AG09319 (cell line): ENCODE measurements around the gene TAB2.

Source experiments
- DNase-seq: peaks from one replicate; pipeline ENCODE4 v3.0.0-alpha.2; 2010; ENCODE audit warnings: low read depth; ENCODE audit errors: extremely low read depth
- TF ChIP-seq, protein P1 (sequence below): IDR thresholded peaks from 2 replicates; pipeline ENCODE4 v1.5.1; 2011; ENCODE audit warnings: low read depth, mild to moderate bottlenecking, inconsistent platforms, low read length, moderate library complexity

The TAB2 gene, protein sequence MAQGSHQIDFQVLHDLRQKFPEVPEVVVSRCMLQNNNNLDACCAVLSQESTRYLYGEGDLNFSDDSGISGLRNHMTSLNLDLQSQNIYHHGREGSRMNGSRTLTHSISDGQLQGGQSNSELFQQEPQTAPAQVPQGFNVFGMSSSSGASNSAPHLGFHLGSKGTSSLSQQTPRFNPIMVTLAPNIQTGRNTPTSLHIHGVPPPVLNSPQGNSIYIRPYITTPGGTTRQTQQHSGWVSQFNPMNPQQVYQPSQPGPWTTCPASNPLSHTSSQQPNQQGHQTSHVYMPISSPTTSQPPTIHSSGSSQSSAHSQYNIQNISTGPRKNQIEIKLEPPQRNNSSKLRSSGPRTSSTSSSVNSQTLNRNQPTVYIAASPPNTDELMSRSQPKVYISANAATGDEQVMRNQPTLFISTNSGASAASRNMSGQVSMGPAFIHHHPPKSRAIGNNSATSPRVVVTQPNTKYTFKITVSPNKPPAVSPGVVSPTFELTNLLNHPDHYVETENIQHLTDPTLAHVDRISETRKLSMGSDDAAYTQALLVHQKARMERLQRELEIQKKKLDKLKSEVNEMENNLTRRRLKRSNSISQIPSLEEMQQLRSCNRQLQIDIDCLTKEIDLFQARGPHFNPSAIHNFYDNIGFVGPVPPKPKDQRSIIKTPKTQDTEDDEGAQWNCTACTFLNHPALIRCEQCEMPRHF

DNA sequence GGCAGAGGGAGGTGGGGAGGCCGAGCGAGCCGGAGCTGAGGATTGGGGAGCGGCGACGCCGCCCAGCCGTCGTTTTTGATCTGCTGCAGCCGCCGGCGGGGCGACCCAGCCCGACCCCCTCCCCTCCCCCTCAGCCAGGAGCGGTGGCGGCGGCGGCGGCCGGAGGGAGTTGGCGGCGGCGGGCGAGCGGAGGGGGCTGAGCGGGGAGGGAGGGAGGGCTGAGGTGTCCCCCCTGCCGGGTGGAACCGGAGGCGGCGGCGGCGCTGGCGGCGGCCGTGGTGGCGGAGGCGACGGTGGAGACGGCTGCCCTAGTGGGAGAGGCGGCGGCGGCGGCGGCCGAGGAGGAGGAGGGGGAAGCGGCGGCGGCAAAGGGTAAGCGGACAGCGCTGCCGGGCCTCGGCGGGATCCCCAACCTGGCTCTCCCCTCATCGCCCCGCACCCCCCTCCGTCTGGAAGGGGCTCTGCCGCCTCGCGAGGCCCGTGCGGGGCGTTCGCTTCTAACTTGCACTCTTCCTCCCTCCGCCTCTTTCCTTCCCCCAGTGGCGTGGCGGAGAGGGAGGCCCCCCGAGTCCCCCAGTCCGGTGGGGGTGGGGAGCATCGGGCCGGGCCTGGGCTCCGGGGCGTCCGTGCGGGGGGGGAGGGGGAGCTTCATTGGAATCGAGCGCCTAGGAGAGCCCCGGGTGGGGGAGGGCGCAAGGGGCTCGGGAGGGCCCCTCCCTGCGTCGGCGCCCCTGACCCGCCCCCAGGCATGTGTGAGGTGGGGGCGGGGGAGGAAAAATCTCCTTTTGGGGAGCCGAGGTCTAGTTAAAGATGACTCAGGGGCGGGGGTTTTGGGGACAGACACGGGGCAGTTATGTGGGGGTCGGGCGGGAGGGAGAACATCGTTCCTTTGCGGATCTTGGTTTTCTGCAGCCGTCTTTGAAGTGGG is at the start of gene TAB2:
TAB2 (plus strand) TSS at position 69 of the 928 bp plus-strand sequence. CDS start 52,286 bp downstream, outside the sequence.
- no peak for DNase-seq
- TF ChIP-seq, protein P1, sequence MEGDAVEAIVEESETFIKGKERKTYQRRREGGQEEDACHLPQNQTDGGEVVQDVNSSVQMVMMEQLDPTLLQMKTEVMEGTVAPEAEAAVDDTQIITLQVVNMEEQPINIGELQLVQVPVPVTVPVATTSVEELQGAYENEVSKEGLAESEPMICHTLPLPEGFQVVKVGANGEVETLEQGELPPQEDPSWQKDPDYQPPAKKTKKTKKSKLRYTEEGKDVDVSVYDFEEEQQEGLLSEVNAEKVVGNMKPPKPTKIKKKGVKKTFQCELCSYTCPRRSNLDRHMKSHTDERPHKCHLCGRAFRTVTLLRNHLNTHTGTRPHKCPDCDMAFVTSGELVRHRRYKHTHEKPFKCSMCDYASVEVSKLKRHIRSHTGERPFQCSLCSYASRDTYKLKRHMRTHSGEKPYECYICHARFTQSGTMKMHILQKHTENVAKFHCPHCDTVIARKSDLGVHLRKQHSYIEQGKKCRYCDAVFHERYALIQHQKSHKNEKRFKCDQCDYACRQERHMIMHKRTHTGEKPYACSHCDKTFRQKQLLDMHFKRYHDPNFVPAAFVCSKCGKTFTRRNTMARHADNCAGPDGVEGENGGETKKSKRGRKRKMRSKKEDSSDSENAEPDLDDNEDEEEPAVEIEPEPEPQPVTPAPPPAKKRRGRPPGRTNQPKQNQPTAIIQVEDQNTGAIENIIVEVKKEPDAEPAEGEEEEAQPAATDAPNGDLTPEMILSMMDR = no peak

DNA sequence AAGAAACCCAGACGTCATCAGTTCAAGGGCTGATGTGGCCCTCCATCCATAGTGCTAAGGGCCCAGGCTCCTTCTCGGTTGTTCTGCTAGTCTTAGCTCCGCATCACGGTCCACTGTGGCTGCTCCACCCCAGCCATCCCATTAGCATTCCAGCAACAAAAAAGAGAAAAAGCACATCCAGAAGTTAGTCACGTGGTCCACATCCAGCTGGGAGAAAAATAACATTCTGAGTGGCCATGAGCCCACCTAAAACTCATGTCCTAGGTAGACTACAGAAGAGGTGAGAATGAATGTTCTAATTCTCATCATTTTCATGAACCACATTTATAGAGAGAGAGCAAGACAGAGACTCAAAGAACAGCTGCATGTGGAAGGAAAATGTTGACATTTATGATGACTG is 49.4 kb upstream of the TAB2 start:
- TF ChIP-seq, protein P1 = no peak
- no peak for DNase-seq

- no peak for DNase-seq
- TF ChIP-seq, protein P1 = no peak
Observed at GRCh38 chr6:149268768-149269167, 48.7 kb upstream of the TAB2 start.

- TF ChIP-seq, protein P1 = no peak
- DNase-seq = no peak
Observed at GRCh38 chr6:149270616-149271015, 46.9 kb upstream of the TAB2 start.

GRCh38 chr6:149271348-149272340 is 45.9 kb upstream of the TAB2 start:
- TF ChIP-seq, protein P1 = no peak
- DNase-seq = no peak

- no peak for DNase-seq
- TF ChIP-seq, protein P1 = no peak
Observed at GRCh38 chr6:149273318-149273717, 44.2 kb upstream of the TAB2 start.
